SU-DHL-6 (cell line): ENCODE measurements around the gene CNTN4.

Source experiments
- H2AFZ ChIP-seq: fragments of 200-600 bp; sonication (generic); 2 replicates; pipeline ENCODE4 v1.6.1; 2014; ENCODE audit warnings: low read depth, mild to moderate bottlenecking, moderate library complexity, mixed read lengths, antibody characterized with exemption, low read length; ENCODE audit not compliant: severe bottlenecking
- H3F3A ChIP-seq: fragments of 200-600 bp; shearing (Covaris generic); 2 replicates; pipeline ENCODE4 v1.6.0; 2016; ENCODE audit warnings: antibody characterized with exemption, mild to moderate bottlenecking; ENCODE audit not compliant: insufficient read depth
- H3K27ac ChIP-seq: fragments of 200-600 bp; sonication (generic); 2 replicates; pipeline ENCODE4 v1.5.1; 2016; ENCODE audit warnings: low read depth, mild to moderate bottlenecking, low read length, moderate library complexity, mixed read lengths
- H3K27me3 ChIP-seq: fragments of 200-600 bp; sonication (generic), shearing (Covaris generic); 2 replicates; pipeline ENCODE4 v1.6.0; 2014; ENCODE audit warnings: mild to moderate bottlenecking, low read length
- H3K36me3 ChIP-seq: fragments of 200-600 bp; sonication (generic); 2 replicates; pipeline ENCODE4 v1.6.1; 2014; ENCODE audit warnings: mild to moderate bottlenecking, low read length, mixed read lengths
- H3K4me2 ChIP-seq: fragments of 300-600, 200-600 bp; shearing (Covaris generic), sonication (generic); 2 replicates; pipeline ENCODE4 v1.6.0; 2014; ENCODE audit warnings: low read length, low read depth, mild to moderate bottlenecking; ENCODE audit not compliant: poor library complexity, severe bottlenecking
- H3K4me3 ChIP-seq: fragments of 200-600 bp; sonication (generic); 2 replicates; pipeline ENCODE4 v1.5.1; 2014; ENCODE audit warnings: antibody characterized with exemption, low read length, mild to moderate bottlenecking, mixed read lengths; ENCODE audit not compliant: insufficient read depth, poor library complexity, severe bottlenecking
- H3K79me2 ChIP-seq: fragments of 200-600 bp; sonication (generic); 2 replicates; pipeline ENCODE4 v1.6.1; 2014; ENCODE audit warnings: mild to moderate bottlenecking, low read length, moderate library complexity; ENCODE audit not compliant: insufficient read depth
- H3K9ac ChIP-seq: fragments of 200-600 bp; sonication (generic); 2 replicates; pipeline ENCODE4 v1.7.0; 2014; ENCODE audit warnings: mild to moderate bottlenecking, low read length
- H3K9me2 ChIP-seq: fragments of 200-600 bp; sonication (generic); replicated peaks from 2 replicates; pipeline ENCODE4 v1.6.1; 2014; ENCODE audit warnings: low read length; ENCODE audit not compliant: insufficient read depth
- H3K9me3 ChIP-seq: fragments of 200-600 bp; sonication (generic); 2 replicates; pipeline ENCODE4 v1.6.1; 2014; ENCODE audit warnings: low read length, mixed read lengths; ENCODE audit not compliant: insufficient read depth
- H4K20me1 ChIP-seq: fragments of 200-600 bp; sonication (generic); 2 replicates; pipeline ENCODE4 v1.6.1; 2014; ENCODE audit warnings: low read depth, mild to moderate bottlenecking, antibody characterized with exemption, low read length, moderate library complexity, mixed read lengths
- EZH2phosphoT487 ChIP-seq: fragments of 200-600 bp; sonication (generic), shearing (Covaris generic); conservative IDR thresholded peaks from 2 replicates; pipeline ENCODE4 v1.6.1; 2018; ENCODE audit warnings: mild to moderate bottlenecking, antibody characterized with exemption, low read length, moderate library complexity, mixed read lengths
- TF ChIP-seq, protein P1 (sequence below): fragments of 200-600 bp; sonication (generic); IDR thresholded peaks from one replicate; pipeline ENCODE4 v1.5.1; 2017; ENCODE audit warnings: antibody characterized with exemption, mild to moderate bottlenecking, low read length, moderate library complexity; ENCODE audit not compliant: insufficient read depth, poor library complexity, severe bottlenecking

Gene CNTN4

DNA sequence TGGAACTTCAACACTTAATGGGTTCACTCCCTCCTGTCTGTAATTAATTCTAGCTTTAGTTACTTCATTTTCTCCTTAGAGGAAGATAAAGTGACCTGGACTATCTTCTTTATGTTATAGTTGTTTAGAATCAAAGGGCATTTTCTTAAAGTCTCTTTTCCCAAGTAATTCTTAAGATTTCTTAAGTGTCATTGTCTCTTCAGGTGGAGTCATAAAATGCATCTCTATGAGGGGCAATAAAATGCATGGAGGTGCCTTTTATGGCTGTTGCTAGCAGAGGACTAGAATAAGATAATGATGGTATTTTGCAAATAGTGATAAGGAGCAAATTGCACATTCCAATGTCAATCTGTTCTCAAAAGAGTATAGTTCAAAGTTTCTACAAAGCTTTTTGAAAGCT lies 34.5 kb downstream of the CNTN4 start:
- TF ChIP-seq, protein P1, sequence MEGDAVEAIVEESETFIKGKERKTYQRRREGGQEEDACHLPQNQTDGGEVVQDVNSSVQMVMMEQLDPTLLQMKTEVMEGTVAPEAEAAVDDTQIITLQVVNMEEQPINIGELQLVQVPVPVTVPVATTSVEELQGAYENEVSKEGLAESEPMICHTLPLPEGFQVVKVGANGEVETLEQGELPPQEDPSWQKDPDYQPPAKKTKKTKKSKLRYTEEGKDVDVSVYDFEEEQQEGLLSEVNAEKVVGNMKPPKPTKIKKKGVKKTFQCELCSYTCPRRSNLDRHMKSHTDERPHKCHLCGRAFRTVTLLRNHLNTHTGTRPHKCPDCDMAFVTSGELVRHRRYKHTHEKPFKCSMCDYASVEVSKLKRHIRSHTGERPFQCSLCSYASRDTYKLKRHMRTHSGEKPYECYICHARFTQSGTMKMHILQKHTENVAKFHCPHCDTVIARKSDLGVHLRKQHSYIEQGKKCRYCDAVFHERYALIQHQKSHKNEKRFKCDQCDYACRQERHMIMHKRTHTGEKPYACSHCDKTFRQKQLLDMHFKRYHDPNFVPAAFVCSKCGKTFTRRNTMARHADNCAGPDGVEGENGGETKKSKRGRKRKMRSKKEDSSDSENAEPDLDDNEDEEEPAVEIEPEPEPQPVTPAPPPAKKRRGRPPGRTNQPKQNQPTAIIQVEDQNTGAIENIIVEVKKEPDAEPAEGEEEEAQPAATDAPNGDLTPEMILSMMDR, result no peak
- no peak for TF ChIP-seq EZH2phosphoT487
- no peaks in the 10 kb centered on the region for H3F3A ChIP-seq
- no peaks in the 10 kb centered on the region for H3K36me3 ChIP-seq
- H2AFZ ChIP-seq, result no peak overlapping the region
- H3K9me2 ChIP-seq, result no peaks in the 10 kb centered on the region; the same call in 1 of the 2 replicates
- H3K4me3 ChIP-seq, result no peak overlapping the region
- no peak overlapping the region for H3K9ac ChIP-seq
- H3K79me2 ChIP-seq, result no peaks in the 10 kb centered on the region
- H3K27ac ChIP-seq, result no peak overlapping the region
- no peak overlapping the region for H3K4me2 ChIP-seq
- no peaks in the 10 kb centered on the region for H3K9me3 ChIP-seq
- no peaks in the 10 kb centered on the region for H3K27me3 ChIP-seq
- no peaks in the 10 kb centered on the region for H4K20me1 ChIP-seq

- Histone ChIP-seq H3K4me3 (no peak overlapping the region), H3K27ac (no peak overlapping the region), H2AFZ (no peak overlapping the region), H3K9me2 (no peaks in the 10 kb centered on the region; the same call in 1 of the 2 replicates), H3F3A (no peaks in the 10 kb centered on the region), H3K9ac (no peak overlapping the region), H3K79me2 (no peaks in the 10 kb centered on the region), H3K27me3 (no peaks in the 10 kb centered on the region), H3K36me3 (no peaks in the 10 kb centered on the region), H3K4me2 (no peak overlapping the region), H3K9me3 (no peaks in the 10 kb centered on the region), H4K20me1 (no peaks in the 10 kb centered on the region)
- TF ChIP-seq, protein P1, result no peak
- no peak for TF ChIP-seq EZH2phosphoT487
Observed at GRCh38 chr3:2137651-2138050, 39.0 kb downstream of the CNTN4 start.

DNA sequence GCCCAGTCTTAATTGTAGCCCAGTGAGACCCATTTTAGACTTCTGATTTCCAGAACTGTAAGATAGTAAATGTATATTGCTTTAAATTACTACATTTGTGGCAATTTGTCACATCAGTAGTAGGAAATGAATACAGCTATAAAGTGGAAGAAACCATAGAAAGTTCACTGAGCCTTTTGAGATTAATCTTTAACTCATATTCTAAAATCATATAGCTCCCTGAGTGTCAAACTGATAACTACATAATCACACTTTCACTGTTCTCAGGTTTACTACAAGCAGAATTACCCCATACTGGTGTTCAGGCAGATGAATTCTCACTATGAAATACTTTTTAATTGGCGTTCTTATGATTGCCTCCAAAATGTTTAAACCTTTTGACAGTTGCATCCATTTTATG lies 42.8 kb downstream of the CNTN4 start:
- no peak overlapping the region for H3K27ac ChIP-seq
- H3K9me3 ChIP-seq, result no peaks in the 10 kb centered on the region
- H3F3A ChIP-seq, result no peaks in the 10 kb centered on the region
- H4K20me1 ChIP-seq, result no peaks in the 10 kb centered on the region
- H3K4me2 ChIP-seq, result no peak overlapping the region
- TF ChIP-seq EZH2phosphoT487, result no peak
- TF ChIP-seq, protein P1, result no peak
- no peak overlapping the region for H3K9ac ChIP-seq
- no peak overlapping the region for H2AFZ ChIP-seq
- H3K9me2 ChIP-seq, result no peaks in the 10 kb centered on the region; the same call in 1 of the 2 replicates
- no peaks in the 10 kb centered on the region for H3K36me3 ChIP-seq
- no peak overlapping the region for H3K4me3 ChIP-seq
- no peaks in the 10 kb centered on the region for H3K27me3 ChIP-seq
- no peaks in the 10 kb centered on the region for H3K79me2 ChIP-seq
